Prostate gland (tissue), 2 donors: Measurements from ENCODE around the gene SLC25A26.

Experiments
- POLR2AphosphoS5 ChIP-seq: sonication (generic); formaldehyde crosslinking; IDR thresholded peaks from one replicate; pipeline ENCODE4 v1.6.1; 2017; ENCODE audit warnings: antibody characterized with exemption
- TF ChIP-seq, protein P1 (sequence below), 4 experiments: fragments of 200-600 bp in 2 of 4; fragments of 450-650 bp in 2 of 4; sonication (generic) in 2 of 4; IDR thresholded peaks; 1 replicate in 3 of 4; 2 replicates in 1 of 4; pipeline ENCODE4 v1.5.1; 2016 to 2019; ENCODE audit warnings: antibody characterized with exemption in 4 of 4, mild to moderate bottlenecking in 2 of 4, moderate library complexity in 2 of 4

DNA sequence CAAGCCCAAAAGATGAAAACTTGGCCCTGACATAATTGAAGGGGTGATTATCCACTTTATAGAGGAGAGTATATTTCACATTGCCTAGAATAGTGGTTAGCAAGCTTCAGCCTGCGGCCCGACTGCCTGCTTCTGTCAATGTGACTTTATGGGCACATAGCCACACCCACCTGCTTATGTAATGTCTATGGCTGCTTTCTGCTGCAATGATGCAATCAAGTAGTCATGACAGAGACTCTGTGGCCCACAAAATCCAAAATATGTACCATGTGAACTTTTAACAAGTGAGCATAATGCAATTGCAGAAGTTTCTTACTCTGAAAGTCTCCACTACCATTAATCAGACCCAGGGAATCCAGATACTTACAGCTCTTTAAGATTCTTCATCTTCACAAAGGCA lies 176.9 kb downstream of the SLC25A26 start:
- TF ChIP-seq POLR2AphosphoS5, result no peak
- TF ChIP-seq, protein P1, sequence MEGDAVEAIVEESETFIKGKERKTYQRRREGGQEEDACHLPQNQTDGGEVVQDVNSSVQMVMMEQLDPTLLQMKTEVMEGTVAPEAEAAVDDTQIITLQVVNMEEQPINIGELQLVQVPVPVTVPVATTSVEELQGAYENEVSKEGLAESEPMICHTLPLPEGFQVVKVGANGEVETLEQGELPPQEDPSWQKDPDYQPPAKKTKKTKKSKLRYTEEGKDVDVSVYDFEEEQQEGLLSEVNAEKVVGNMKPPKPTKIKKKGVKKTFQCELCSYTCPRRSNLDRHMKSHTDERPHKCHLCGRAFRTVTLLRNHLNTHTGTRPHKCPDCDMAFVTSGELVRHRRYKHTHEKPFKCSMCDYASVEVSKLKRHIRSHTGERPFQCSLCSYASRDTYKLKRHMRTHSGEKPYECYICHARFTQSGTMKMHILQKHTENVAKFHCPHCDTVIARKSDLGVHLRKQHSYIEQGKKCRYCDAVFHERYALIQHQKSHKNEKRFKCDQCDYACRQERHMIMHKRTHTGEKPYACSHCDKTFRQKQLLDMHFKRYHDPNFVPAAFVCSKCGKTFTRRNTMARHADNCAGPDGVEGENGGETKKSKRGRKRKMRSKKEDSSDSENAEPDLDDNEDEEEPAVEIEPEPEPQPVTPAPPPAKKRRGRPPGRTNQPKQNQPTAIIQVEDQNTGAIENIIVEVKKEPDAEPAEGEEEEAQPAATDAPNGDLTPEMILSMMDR (IDR thresholded peaks at IDR 0.05), result no peak
